Duodenal mucosa (tissue), 2 donors: Measurements from ENCODE around the gene ZCCHC9.
"Not testable (repeated sequence)": the region's sequence is repeated elsewhere in the genome, so short reads cannot be mapped to it uniquely, and the experiment has no call there.

Source experiments
- H3K27ac ChIP-seq: one replicate; pipeline ENCODE4 v1.7.0; 2013; ENCODE audit warnings: low read depth, low read length
- H3K27me3 ChIP-seq, 2 donors: one replicate each; pipeline ENCODE4 v1.7.0; 2013; ENCODE audit warnings: low read length in 2 of 2, control low read depth in 1 of 2; ENCODE audit not compliant: insufficient read depth in 2 of 2, control insufficient read depth in 1 of 2
- H3K36me3 ChIP-seq, 2 donors: one replicate each; pipeline ENCODE4 v1.7.0; 2013; ENCODE audit warnings: low read length in 2 of 2, control low read depth in 1 of 2; ENCODE audit not compliant: insufficient read depth in 2 of 2, control insufficient read depth in 1 of 2
- H3K4me1 ChIP-seq, 2 donors: one replicate each; pipeline ENCODE4 v1.7.0; 2013; ENCODE audit warnings: low read length in 2 of 2, control low read depth in 1 of 2; ENCODE audit not compliant: insufficient read depth in 2 of 2, control insufficient read depth in 1 of 2
- H3K4me3 ChIP-seq, 2 donors: one replicate each; pipeline ENCODE4 v1.7.0; 2013; ENCODE audit warnings: low read length in 2 of 2, low read depth in 1 of 2
- H3K9ac ChIP-seq, 2 donors: one replicate each; pipeline ENCODE4 v1.7.0; 2013; ENCODE audit warnings: low read length in 2 of 2, low read depth in 1 of 2
- H3K9me3 ChIP-seq, 2 donors: one replicate each; pipeline ENCODE4 v1.7.0; 2013; ENCODE audit warnings: low read length in 2 of 2, control low read depth in 1 of 2; ENCODE audit not compliant: control insufficient read depth in 1 of 2

ZCCHC9 gene

DNA sequence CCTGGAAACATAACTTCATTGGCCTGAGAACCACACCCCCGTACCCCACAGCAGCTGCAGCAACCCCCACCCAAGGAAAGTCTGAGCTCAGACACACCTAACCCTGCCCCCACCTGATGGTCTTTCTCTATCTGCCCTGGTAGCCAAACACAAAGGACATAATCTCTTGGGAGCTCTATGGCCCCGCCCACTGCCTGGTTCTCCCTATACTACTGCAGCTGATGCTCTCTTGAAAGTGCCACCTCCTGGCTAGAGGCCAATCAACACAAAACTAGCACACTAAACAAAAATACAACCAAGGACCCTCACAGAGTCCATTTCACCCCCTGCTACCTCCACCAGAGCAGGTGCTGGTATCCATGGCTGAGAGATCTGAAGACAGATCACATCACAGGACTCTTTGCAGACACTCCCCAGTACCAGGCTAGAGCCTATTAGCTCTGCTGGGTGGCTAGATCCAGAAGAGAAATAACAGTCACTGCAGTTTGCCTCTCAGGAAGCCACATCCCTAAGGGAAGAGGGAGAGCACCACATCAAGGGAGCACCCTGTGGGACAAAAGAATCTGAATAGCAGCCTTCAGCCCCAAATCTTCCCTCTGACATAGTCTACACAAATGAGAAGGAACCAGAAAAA is 30.9 kb upstream of the ZCCHC9 start:
- not testable (repeated sequence) for H3K9ac ChIP-seq, H3K4me1 ChIP-seq, H3K27ac ChIP-seq, H3K27me3 ChIP-seq, H3K9me3 ChIP-seq, H3K36me3 ChIP-seq, H3K4me3 ChIP-seq

DNA sequence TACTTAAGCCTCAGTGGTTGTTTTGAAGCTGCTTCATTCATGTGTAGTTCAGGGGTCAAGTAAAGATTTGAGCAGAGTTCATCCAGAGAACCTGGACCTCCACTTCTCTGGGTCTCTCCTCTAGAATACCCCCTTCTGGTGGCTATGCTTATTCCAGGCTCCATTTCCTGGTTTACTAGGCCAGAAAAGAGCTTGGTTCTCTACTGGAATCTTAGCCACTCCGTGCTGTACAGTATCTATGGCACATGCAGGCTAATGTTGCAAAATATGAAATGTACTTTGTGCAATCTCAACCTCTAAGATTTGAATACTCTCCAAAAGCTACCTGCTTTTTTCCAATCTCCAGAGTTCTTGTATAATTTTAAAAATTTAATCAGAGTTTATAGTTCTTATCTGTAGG is 17.4 kb upstream of the ZCCHC9 start:
- no peak overlapping the region for H3K9ac ChIP-seq
- no peaks in the 10 kb centered on the region for H3K27me3 ChIP-seq
- H3K4me1 ChIP-seq = no peaks in the 10 kb centered on the region
- H3K4me3 ChIP-seq = no peak overlapping the region
- no peaks in the 10 kb centered on the region for H3K9me3 ChIP-seq
- no peak overlapping the region for H3K27ac ChIP-seq
- no peaks in the 10 kb centered on the region for H3K36me3 ChIP-seq

DNA sequence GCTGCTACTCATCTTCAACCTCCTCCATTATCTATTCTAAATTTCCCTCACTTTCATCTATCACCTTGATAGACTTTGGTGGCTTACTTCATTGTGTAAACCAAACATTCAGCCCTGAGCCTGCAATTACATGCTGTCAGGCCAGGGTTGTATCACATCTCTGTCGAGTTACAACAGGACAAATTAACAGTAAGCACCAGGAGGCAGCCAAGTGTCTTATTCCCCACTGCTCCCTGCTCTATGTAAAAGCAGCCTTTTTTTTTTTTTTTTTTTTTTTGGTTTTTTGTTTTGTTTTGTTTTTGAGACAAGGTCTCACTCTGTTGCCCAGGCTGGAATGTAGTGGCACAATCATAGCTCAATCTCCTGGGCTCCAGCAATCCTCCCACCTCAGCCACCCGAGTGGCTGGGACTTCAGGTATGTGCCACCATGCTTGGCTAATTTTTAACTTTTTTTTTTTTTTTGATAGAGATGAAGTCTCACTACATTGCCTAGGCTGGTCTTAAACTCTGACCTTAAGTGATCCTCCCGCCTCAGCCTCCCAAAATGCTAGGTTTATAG is 15.2 kb upstream of the ZCCHC9 start:
- H3K4me1 ChIP-seq = no peaks in the 10 kb centered on the region
- H3K27me3 ChIP-seq = no peaks in the 10 kb centered on the region
- no peaks in the 10 kb centered on the region for H3K9me3 ChIP-seq
- H3K36me3 ChIP-seq = no peaks in the 10 kb centered on the region
- H3K27ac ChIP-seq = no peak overlapping the region
- H3K9ac ChIP-seq = no peak overlapping the region
- H3K4me3 ChIP-seq = no peak overlapping the region

GRCh38 chr5:81288021-81288433 is 13.4 kb upstream of the ZCCHC9 start:
- Histone ChIP-seq H3K27me3 (no peaks in the 10 kb centered on the region), H3K4me1 (no peaks in the 10 kb centered on the region), H3K27ac (no peak overlapping the region), H3K9me3 (peaks cover 9 to 15% of the 10 kb centered on the region in 2 donors), H3K36me3 (no peaks in the 10 kb centered on the region), H3K9ac (no peak overlapping the region), H3K4me3 (no peak overlapping the region)

DNA sequence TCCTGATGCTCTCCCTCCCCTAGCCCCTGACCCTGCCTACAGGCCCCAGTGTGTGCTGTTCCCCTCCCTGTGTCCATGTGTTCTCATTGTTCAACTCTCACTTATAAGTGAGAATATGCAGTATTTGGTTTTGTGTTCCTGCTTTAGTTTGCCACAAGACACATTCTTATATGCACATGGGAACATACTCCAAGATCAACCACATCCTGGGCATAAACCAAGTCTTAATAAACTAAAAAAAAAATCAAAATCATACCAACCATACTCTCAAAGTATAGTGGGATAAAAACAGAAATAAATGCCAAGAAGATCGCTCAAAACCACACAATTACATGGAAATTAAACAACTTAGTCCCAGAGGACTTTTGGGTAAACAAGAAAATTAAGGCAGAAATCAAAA is 11.2 kb upstream of the ZCCHC9 start:
- Histone ChIP-seq H3K27me3 (no peaks in the 10 kb centered on the region), H3K4me1 (no peaks in the 10 kb centered on the region), H3K9me3 (peaks cover 15 to 20% of the 10 kb centered on the region in 2 donors), H3K36me3 (no peaks in the 10 kb centered on the region), H3K9ac (no peak overlapping the region), H3K27ac (no peak overlapping the region), H3K4me3 (no peak overlapping the region)

DNA sequence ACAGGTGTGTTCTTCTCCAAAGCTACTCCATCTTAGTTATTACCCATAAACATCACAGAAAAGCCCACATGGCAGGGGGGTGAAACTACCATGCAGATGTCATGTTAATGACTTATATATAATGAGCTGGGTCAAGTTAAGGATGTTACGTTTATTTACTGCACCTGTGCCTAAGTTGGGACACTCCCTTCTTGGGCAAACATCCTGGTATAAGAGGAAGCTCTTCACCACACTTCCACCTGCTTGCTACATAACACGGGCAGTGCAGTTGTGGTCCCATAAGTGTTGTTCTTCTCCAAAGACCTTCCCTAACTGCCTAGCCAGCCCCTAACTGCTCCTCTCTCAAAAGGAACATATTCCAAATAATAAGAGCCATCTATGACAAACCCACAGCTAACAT is 9.3 kb upstream of the ZCCHC9 start:
- Histone ChIP-seq H3K36me3 (no peaks in the 10 kb centered on the region), H3K27ac (no peak overlapping the region), H3K9me3 (peaks cover 15 to 20% of the 10 kb centered on the region in 2 donors), H3K9ac (no peak overlapping the region), H3K27me3 (no peaks in the 10 kb centered on the region), H3K4me1 (no peaks in the 10 kb centered on the region), H3K4me3 (no peak overlapping the region)

GRCh38 chr5:81294021-81294420 is 7.4 kb upstream of the ZCCHC9 start:
- H3K27ac ChIP-seq, H3K9ac ChIP-seq, H3K4me1 ChIP-seq, H3K36me3 ChIP-seq, H3K27me3 ChIP-seq, H3K4me3 ChIP-seq: not testable (repeated sequence)
- H3K9me3 ChIP-seq = peaks cover 15 to 20% of the 10 kb centered on the region in 2 donors

- no peak overlapping the region for H3K4me3 ChIP-seq
- H3K9me3 ChIP-seq = peaks cover 6 to 10% of the 10 kb centered on the region in 2 donors
- H3K27me3 ChIP-seq = no peaks in the 10 kb centered on the region
- H3K9ac ChIP-seq = no peak overlapping the region
- H3K4me1 ChIP-seq = peaks cover 12 to 14% of the 10 kb centered on the region in 2 donors
- H3K27ac ChIP-seq = no peak overlapping the region
- no peaks in the 10 kb centered on the region for H3K36me3 ChIP-seq
Measured at GRCh38 chr5:81297531-81297930, 3.9 kb upstream of the ZCCHC9 start.

- peaks cover 13 to 16% of the 10 kb centered on the region in 2 donors for H3K4me1 ChIP-seq
Measured at GRCh38 chr5:81300921-81301270, 491 bp upstream of the ZCCHC9 start.

GRCh38 chr5:81302596-81302995 is 1.2 kb downstream of the ZCCHC9 start:
- H3K9me3 ChIP-seq = no peaks in the 10 kb centered on the region
- no peak overlapping the region for H3K9ac ChIP-seq
- H3K27me3 ChIP-seq = no peaks in the 10 kb centered on the region
- H3K4me3 ChIP-seq = peak overlapping the region; percentile 91 to 99
- H3K27ac ChIP-seq = no peak overlapping the region
- H3K4me1 ChIP-seq = peaks cover 13 to 16% of the 10 kb centered on the region in 2 donors
- peaks cover 0 to 9% of the 10 kb centered on the region in 2 donors for H3K36me3 ChIP-seq

More at GRCh38 chr5:81300921-81301270, 491 bp upstream of the ZCCHC9 start:
- peak overlapping the region; percentile 91 to 99 for H3K4me3 ChIP-seq
- H3K9me3 ChIP-seq = no peaks in the 10 kb centered on the region
- peaks cover 0 to 9% of the 10 kb centered on the region in 2 donors for H3K36me3 ChIP-seq
- no peaks in the 10 kb centered on the region for H3K27me3 ChIP-seq
- peak overlapping the region; percentile 96 to 98 for H3K9ac ChIP-seq
- H3K27ac ChIP-seq = peak overlapping the region; percentile 87
